Activated T-helper 1 cell treated with anti-CD3 and anti-CD28 coated beads, Interleukin-12 subunit alpha, Interleukin-12 subunit beta, Interleukin-2, Interleukin-4 antibody, amounts not matched to agents 30 ng/mL and 10 ng/mL and 1 ng/mL, durations not matched to agents 14 hours and 24 hours and 36 hours (primary cell): ENCODE measurements around the gene SLC8A2. TPM values are rescaled to one million over a fixed set of nuclear protein-coding genes. Genes with fewer than 3 reads are reported as not detected.

ENCODE experiments used
- DNase-seq: peaks from one replicate; pipeline ENCODE4 v3.0.0; 2021; ENCODE audit warnings: low spot score
- H3K27ac Mint-ChIP-seq: one replicate; pipeline ENCODE4 v1.8.0; 2021; ENCODE audit warnings: mild to moderate bottlenecking, mixed read lengths
- H3K27me3 Mint-ChIP-seq: one replicate; pipeline ENCODE4 v1.8.0; 2022; ENCODE audit warnings: mild to moderate bottlenecking, moderate library complexity, mixed read lengths; ENCODE audit not compliant: insufficient read depth
- H3K36me3 Mint-ChIP-seq: one replicate; pipeline ENCODE4 v1.8.0; 2021; ENCODE audit warnings: low read depth, mixed read lengths
- H3K4me1 Mint-ChIP-seq: one replicate; pipeline ENCODE4 v1.8.0; 2021; ENCODE audit warnings: low read depth, mixed read lengths
- H3K4me3 Mint-ChIP-seq: one replicate; pipeline ENCODE4 v1.8.0; 2021; ENCODE audit warnings: mild to moderate bottlenecking, moderate library complexity, mixed read lengths
- H3K9me3 Mint-ChIP-seq: one replicate; pipeline ENCODE4 v1.8.0; 2021; ENCODE audit warnings: mixed read lengths
- intact Hi-C: fragments of 100-400 bp; cut with micrococcal nuclease; formaldehyde crosslinking; loops from one replicate; pipeline ENCODE4 v1.15.1; 2024
- total RNA-seq: library from RNA; stranded (reverse); gene quantifications from 2 replicates; pipeline ENCODE4 v1.2.3, GENCODE V29; 2022

The SLC8A2 gene
- total RNA-seq, 1 donor from 2014 or later = not detected

DNA sequence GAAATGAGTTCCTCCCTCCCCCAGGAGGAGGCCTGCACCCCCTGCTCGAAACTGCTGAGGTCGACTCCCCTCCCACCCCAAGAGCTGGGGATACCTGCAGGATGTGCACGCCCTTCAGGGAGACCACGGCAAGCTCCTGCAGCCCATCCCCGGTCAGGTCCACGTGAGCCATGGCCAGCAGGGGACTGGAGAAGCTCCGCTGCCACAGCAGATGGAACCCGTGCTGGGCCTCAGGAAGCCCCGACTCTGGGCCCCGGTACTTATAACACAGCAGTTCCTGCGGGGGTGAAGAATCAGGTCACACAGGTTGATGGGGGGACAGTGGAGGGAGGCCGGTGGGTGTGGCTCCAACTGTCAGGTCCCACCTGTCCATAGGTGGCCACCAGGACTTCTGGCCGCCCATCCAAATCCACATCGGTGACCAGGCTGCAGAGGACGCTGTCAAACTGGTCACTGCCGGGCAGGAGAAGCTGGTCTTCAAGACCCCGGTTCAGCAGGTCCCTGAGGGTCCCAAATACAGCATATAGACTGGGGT, 4.8 kb upstream of the SLC8A2 start:
- Mint-ChIP-seq H3K27ac (no peak overlapping the region), H3K4me3 (no peak overlapping the region), H3K9me3 (no peaks in the 10 kb centered on the region), H3K27me3 (peaks cover 10% of the 10 kb centered on the region), H3K4me1 (no peaks in the 10 kb centered on the region), H3K36me3 (no peaks in the 10 kb centered on the region)
- intact Hi-C loops = no loop called here
- no peak for DNase-seq

DNA sequence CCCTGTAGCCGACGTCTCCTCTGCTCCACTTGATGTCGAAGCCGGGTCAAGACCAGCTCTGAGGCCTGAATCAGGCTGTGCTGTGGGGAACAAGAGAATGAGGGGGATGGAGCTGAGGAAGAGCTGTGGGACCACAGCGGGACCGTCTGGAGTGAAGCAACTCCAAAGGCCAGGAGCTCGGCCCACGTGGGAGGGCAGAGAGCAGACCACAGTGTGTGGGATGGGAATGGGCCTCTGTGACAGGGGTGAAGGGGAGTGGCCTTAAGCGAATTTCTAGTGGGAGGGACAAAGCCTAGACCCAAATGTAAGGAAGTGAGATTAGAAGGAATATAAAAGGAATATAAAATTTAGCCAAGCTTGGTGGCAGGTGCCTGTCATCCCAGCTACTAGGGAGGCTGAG, 3.8 kb upstream of the SLC8A2 start:
- Mint-ChIP-seq H3K27ac (no peak overlapping the region), H3K4me3 (no peak overlapping the region), H3K36me3 (no peaks in the 10 kb centered on the region), H3K4me1 (no peaks in the 10 kb centered on the region), H3K27me3 (peaks cover 13% of the 10 kb centered on the region), H3K9me3 (no peaks in the 10 kb centered on the region)
- intact Hi-C loops = no loop called here
- no peak for DNase-seq

DNA sequence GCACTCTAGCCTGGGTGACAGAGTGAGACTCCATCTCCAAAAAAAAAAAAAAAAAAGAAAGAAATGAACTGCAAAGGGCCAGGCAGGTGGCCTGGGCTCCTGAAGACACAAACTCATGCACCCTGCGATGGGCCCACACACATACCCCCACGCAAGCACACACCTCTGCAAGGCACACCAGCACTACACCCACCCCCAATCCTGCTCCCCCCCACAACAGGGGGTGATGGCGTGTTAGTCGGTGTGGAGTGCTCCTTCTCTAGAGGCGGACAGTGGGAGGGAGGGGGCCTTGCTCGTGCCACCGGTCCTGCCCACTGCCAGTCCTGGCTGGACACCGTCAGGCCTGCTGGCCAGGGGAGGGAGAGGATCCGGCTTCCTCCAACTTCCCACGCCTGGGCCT, 1.6 kb upstream of the SLC8A2 start:
- intact Hi-C loops = no loop called here
- no peaks in the 10 kb centered on the region for H3K9me3 Mint-ChIP-seq

DNA sequence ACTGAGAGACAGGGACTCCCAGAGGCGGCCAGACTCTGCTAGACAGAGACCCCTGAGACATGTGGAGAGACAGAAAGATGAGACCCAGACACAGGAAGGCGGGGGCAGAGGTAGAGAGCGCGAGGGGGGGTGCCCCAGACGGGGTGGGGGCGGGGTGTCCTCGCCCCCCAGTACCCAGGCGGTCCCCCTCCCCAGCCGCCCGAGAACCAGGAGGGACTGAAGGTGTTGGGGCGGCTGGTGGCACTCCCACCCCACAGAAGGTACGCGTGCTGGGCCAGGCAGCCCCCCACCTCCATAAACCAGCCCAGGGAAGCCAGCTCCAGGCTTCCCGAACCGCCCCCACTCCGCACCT, 336 bp downstream of the SLC8A2 start:
- H3K4me3 Mint-ChIP-seq = no peak overlapping the region
- DNase-seq = no peak
- H3K36me3 Mint-ChIP-seq = no peaks in the 10 kb centered on the region

More for the DNA sequence above, 1.6 kb upstream of the SLC8A2 start:
- Mint-ChIP-seq H3K36me3 (no peaks in the 10 kb centered on the region), H3K4me3 (no peak overlapping the region), H3K4me1 (no peaks in the 10 kb centered on the region), H3K27ac (no peak overlapping the region), H3K27me3 (peaks cover 28% of the 10 kb centered on the region)
- DNase-seq = no peak

DNA sequence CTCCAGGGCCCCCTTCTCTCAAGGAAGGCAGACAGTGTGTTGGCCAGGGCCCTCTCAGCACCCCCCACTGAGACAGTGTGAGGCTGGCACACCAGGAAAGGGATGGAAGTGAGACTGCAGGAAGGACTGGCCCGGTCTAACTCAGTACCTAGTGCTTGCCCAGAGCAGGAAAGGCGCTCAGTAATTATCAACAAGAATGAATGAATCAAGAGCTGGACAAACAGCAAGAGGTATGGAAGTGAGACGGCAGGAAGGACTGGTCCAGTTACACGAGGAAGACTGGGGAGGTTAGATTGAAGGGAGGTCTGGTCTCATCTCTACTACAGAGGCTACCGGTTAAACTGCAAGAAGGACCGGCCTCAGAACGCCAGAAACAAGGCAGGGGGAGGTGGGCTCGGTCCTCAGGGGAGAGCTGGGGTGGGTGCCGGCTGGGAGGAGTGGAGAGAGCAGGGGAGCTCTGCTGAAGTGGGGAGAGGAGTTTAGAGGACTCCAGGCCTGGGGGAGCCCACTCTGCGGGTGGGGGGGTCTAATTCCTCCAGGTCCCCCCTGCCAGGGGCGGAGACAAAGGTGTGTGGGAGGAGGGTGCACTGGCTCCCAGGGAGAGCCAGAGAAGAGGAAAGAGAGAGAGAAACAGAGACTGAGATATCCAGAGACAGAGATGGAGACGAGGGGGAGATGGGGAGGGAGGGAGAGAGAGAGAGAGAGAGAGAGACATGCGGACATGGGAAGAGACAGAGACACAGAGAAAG, 1.1 kb downstream of the SLC8A2 start:
- DNase-seq = no peak
- H3K4me3 Mint-ChIP-seq = no peak overlapping the region
- no peaks in the 10 kb centered on the region for H3K4me1 Mint-ChIP-seq
- no peaks in the 10 kb centered on the region for H3K36me3 Mint-ChIP-seq
- intact Hi-C loops = no loop called here
- no peak overlapping the region for H3K27ac Mint-ChIP-seq
- H3K9me3 Mint-ChIP-seq = no peaks in the 10 kb centered on the region
- peaks cover 33% of the 10 kb centered on the region for H3K27me3 Mint-ChIP-seq

More for the DNA sequence above, 336 bp downstream of the SLC8A2 start:
- no peaks in the 10 kb centered on the region for H3K9me3 Mint-ChIP-seq
- no peaks in the 10 kb centered on the region for H3K4me1 Mint-ChIP-seq
- H3K27ac Mint-ChIP-seq = no peak overlapping the region
- intact Hi-C loops = no loop called here
- peaks cover 33% of the 10 kb centered on the region for H3K27me3 Mint-ChIP-seq

DNA sequence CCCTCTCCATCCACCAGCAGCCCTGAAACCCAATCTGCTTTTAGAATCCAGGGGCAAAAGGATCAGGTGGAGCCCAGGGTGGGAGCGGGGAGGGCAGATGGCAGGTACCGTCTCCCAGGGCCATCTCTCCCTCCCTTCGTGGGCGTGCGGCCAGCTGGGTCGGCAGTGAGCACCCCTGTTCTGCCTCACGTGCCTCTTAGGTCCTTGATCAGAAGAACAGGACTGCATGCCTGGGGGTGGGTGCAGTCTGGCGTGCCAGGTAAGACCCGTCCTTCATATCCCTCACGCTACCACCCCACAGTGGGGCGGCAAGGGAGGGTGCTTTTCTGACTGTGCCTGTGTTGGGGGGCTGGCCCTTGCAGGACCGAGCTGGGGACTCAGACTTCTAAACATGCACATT, 2.0 kb downstream of the SLC8A2 start:
- intact Hi-C loops = no loop called here
- H3K27me3 Mint-ChIP-seq = peaks cover 33% of the 10 kb centered on the region

DNA sequence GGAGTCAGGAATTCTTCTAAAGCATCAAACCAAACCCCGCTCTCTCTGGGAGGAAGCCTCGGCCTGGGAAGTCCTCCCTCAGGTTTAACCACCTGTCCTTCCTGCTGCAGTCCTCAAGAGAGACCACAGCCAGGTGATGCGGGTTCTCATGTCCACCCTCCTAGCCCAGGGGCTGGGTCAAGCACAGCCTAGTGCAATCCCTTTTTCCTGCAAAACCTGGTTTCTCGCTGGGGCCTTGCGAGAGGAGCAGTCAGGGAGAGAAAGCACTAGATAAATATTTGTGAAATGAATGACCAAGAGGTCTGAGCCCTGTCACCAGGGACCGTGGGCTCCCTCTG, 2.4 kb downstream of the SLC8A2 start:
- Mint-ChIP-seq H3K36me3 (no peaks in the 10 kb centered on the region), H3K9me3 (no peaks in the 10 kb centered on the region), H3K4me1 (no peaks in the 10 kb centered on the region), H3K4me3 (no peak overlapping the region), H3K27me3 (peaks cover 32% of the 10 kb centered on the region), H3K27ac (no peak overlapping the region)
- intact Hi-C loops = no loop called here
- no peak for DNase-seq

More for the DNA sequence above, 2.0 kb downstream of the SLC8A2 start:
- H3K4me3 Mint-ChIP-seq = no peak overlapping the region
- H3K36me3 Mint-ChIP-seq = no peaks in the 10 kb centered on the region
- DNase-seq = no peak
- no peaks in the 10 kb centered on the region for H3K4me1 Mint-ChIP-seq
- no peaks in the 10 kb centered on the region for H3K9me3 Mint-ChIP-seq
- H3K27ac Mint-ChIP-seq = no peak overlapping the region

DNA sequence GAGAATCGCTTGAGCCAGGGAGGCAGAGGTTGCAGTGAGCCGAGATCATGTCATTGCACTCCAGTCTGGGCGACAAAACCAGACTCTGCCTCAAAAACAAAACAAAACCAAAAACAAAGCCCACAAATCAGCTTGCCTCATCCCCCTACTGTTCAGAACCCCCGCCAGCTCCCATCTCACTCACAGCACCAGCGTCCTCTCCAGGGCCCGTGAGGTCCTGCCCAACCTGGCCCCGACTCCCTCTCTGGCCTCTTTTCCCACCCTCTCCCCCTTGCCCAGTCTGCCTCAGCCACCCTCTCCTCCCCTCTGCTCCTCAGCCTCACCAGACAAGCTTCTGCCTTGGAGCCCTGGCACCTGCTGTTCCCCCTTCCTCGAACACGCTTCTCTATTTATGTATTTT, 3.8 kb downstream of the SLC8A2 start:
- H3K9me3 Mint-ChIP-seq = no peaks in the 10 kb centered on the region
- no peak overlapping the region for H3K27ac Mint-ChIP-seq
- no peak for DNase-seq
- intact Hi-C loops = no loop called here
- no peaks in the 10 kb centered on the region for H3K36me3 Mint-ChIP-seq
- H3K27me3 Mint-ChIP-seq = peaks cover 38% of the 10 kb centered on the region
- no peak overlapping the region for H3K4me3 Mint-ChIP-seq
- no peaks in the 10 kb centered on the region for H3K4me1 Mint-ChIP-seq

DNA sequence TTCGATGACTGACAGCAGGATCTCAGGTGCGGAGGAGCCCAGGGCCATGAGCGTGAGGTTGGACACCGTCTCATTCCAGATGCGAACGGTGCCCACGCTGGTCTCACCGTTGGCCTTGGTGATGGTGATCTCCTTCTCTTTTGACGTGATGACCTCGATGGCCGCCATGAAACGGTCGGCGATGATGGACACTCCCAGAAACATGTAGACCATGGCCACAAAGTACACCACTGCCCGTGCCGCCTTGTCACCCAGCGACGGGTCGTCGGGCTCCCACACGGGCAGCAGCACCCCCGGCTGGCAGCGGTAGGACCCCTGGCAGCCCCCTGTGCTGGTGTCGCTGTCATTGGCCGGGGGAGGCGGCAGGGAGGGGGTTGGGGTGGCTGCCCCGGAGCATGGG, 5.7 kb downstream of the SLC8A2 start:
- H3K27ac Mint-ChIP-seq = no peak overlapping the region
- peaks cover 32% of the 10 kb centered on the region for H3K27me3 Mint-ChIP-seq
- intact Hi-C loops = no loop called here
- H3K36me3 Mint-ChIP-seq = no peaks in the 10 kb centered on the region
- H3K9me3 Mint-ChIP-seq = no peaks in the 10 kb centered on the region
- no peak overlapping the region for H3K4me3 Mint-ChIP-seq
- DNase-seq = no peak
- no peaks in the 10 kb centered on the region for H3K4me1 Mint-ChIP-seq

DNA sequence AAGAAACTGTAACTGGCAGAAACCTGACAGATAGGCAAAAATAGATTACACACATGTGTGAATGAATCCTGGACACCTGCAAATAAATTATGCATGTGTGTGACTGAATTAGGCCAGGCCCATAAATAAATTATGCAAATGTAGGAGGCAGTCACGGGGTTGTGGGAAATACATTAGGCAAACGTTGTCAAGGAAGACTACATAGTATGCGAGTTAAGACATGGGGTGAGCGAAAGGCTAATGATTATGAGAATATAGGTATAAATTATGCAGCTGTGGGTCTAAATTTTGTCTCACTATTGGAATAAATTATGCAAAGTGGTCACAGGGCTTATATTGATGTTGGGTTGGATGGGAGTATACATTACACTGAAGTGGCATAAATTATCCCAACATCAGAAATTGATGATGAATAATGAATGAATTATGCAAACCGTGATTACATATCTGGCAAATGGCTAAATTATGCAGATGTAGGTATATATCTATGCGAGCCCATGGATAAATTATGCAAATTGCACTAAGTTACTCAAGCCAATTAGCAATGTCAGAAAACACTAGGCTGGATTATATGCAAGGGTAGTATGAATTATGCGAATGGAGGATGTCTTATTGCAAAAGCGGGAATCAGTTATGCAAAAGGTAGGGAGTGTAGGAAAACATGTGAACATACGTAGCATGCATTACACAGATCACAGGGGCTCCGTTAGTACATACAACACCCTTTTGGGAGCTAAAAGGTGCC, 6.8 kb downstream of the SLC8A2 start:
- no peak for DNase-seq
- Mint-ChIP-seq H3K4me1 (no peaks in the 10 kb centered on the region), H3K27ac (no peak overlapping the region), H3K36me3 (no peaks in the 10 kb centered on the region), H3K27me3 (peaks cover 26% of the 10 kb centered on the region), H3K4me3 (no peak overlapping the region), H3K9me3 (no peaks in the 10 kb centered on the region)
- intact Hi-C loops = no loop called here

DNA sequence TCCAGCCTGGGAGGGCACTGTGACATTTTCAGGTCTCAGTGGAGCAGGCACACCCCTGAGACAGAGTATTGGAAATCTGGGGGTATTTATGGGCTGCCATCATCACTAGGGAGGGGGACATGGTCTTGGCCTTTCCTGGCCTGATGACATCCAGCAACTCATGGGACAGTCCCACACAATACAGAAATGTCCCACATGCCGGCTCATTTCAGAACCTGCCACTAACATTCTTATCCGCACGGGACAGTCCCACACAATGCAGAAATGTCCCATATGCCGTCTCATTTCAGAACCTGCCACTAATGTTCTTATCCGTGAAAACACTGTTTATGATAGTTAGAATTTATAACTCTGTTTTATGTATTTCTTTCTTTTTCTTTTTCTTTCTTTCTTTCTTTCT, 9.8 kb downstream of the SLC8A2 start:
- Mint-ChIP-seq H3K27me3 (peaks cover 11% of the 10 kb centered on the region), H3K4me1 (no peaks in the 10 kb centered on the region), H3K9me3 (no peaks in the 10 kb centered on the region), H3K36me3 (no peaks in the 10 kb centered on the region), H3K27ac (no peak overlapping the region), H3K4me3 (no peak overlapping the region)
- no peak for DNase-seq
- intact Hi-C loops = no loop called here

DNA sequence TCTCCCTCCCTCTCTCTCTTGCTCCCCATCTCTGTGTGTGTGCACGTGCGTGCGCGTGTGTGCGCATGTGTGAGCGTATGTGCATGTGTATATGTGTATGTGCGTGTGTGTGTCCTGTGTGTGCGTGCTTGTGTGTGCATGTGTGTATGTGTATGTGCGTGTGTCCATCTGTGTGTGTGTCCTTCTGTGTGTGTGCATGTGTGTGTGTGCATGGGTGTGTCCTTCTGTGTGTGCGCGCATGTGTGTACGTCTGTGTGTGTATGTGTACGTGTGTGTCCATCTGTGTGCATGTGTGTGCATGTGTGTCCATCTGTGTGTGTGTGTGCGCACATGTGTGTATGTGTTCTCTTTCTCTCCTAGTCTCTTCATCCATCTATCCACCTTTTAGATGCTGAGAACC, 12.2 kb downstream of the SLC8A2 start:
- H3K27ac Mint-ChIP-seq = no peak overlapping the region
- no peaks in the 10 kb centered on the region for H3K9me3 Mint-ChIP-seq
- DNase-seq = no peak
- H3K36me3 Mint-ChIP-seq = no peaks in the 10 kb centered on the region
- intact Hi-C loops = no loop called here
- H3K4me1 Mint-ChIP-seq = no peaks in the 10 kb centered on the region
- H3K27me3 Mint-ChIP-seq = peaks cover 26% of the 10 kb centered on the region
- H3K4me3 Mint-ChIP-seq = no peak overlapping the region

DNA sequence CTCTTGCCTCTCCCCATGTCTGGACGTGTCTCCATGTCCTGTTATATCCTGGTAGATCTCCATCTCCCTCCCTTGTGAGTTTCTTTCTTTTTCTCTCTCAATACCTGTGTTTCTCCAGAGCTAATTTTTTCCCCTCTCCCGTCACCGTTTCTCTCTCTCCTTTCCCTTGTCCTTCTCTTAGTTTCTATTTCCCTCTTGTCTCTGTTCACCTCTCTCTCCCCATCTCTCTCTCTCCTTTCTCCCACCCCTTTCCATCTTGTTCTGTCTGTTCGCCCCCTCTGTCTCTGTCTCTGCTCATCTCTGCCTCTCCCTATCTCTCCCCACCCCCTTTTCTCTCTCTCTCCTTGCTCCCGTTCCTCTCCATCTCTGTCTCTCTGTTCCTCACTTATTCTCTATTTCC, 13.0 kb downstream of the SLC8A2 start:
- intact Hi-C loops = no loop called here
- H3K4me3 Mint-ChIP-seq = no peak overlapping the region
- H3K9me3 Mint-ChIP-seq = no peaks in the 10 kb centered on the region
- no peak overlapping the region for H3K27ac Mint-ChIP-seq
- DNase-seq = no peak
- H3K36me3 Mint-ChIP-seq = no peaks in the 10 kb centered on the region
- H3K27me3 Mint-ChIP-seq = peaks cover 24% of the 10 kb centered on the region
- no peaks in the 10 kb centered on the region for H3K4me1 Mint-ChIP-seq
